H1 (cell line): ENCODE data around the gene DNER. TPM values are rescaled to one million over a fixed set of nuclear protein-coding genes. Genes with fewer than 3 reads are reported as not detected.

ENCODE experiments used
- SAP30 ChIP-seq: fragments of 300-600 bp; sonication (generic); IDR thresholded peaks from 2 replicates; pipeline ENCODE4 v1.7.1; 2012; ENCODE audit warnings: low read length, moderate library complexity, mild to moderate bottlenecking, inconsistent platforms; ENCODE audit not compliant: insufficient read depth, insufficient replicate concordance
- SP1 ChIP-seq: IDR thresholded peaks from 2 replicates; pipeline ENCODE4 v1.6.1; 2011; ENCODE audit warnings: low read depth, low read length
- polyA plus RNA-seq, 7 experiments: library from polyadenylated mRNA; depleted of rRNA in 3 of 7; stranded (reverse) in 5 of 7; unstranded in 2 of 7; fragments of >200 nt in 5 of 7; fragments of 200-250 nt in 2 of 7; gene quantifications; 1 replicate in 5 of 7; 2 replicates in 1 of 7; 4 replicates in 1 of 7; pipeline versions ENCODE4 v1.2.1 to v1.2.3, GENCODE V29; 2011 to 2013; ENCODE audit warnings: missing spikeins in 2 of 7, mixed read lengths in 2 of 7
- total RNA-seq: library from RNA; stranded (reverse); fragmentation: NEBNext Ultra II Directional; extraction: Animal tissue kit (Norgen Biotek cat#: 25700); gene quantifications from 2 replicates; pipeline ENCODE4 v1.2.1, GENCODE V29; 2021
- TF ChIP-seq, protein P1 (sequence below): IDR thresholded peaks from 2 replicates; pipeline ENCODE4 v1.6.1; 2011; ENCODE audit warnings: low read depth, mild to moderate bottlenecking, low read length; ENCODE audit not compliant: insufficient read depth

The DNER gene
- total and polyA plus RNA-seq, 2 of the 8 experiments (the other 6 are each of a cell fraction or from before 2014, with no cell fraction given), result 6.8 to 16.3 TPM

DNA sequence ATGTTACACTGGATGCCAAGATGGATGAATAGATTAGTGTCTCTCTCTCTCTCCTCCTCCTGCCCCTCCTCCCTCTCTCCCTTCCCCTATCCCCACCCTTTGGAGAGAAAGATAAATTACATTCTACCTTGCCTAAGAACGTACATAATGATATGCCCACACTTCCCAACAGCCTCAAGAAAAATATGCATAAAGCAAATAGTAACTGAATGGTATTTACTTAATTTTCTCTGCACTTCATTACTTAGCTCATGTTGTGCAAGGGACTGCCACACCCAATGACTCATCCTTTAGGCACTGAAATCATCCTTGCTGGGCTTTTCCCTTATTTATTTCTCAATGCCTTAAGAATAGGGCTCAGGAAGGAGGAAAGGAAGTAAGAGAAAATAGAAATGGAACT is 306.0 kb downstream of the DNER start (continued):
- no peak for TF ChIP-seq SAP30
- TF ChIP-seq, protein P1, sequence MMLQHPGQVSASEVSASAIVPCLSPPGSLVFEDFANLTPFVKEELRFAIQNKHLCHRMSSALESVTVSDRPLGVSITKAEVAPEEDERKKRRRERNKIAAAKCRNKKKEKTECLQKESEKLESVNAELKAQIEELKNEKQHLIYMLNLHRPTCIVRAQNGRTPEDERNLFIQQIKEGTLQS, result no peak
- no peak for TF ChIP-seq SP1
- TF ChIP-seq, all 59 proteins: peak for 2
